LNCaP clone FGC (cell line): ENCODE results near the gene POC1A.

Experiments
- DNase-seq: peaks from one replicate; pipeline ENCODE4 v3.0.0-alpha.2; 2011; ENCODE audit warnings: low read depth
- H3K4me3 ChIP-seq: 2 replicates; pipeline ENCODE4 v1.5.1; 2011; ENCODE audit warnings: mild to moderate bottlenecking, low read depth, low read length, control low read depth
- CTCF ChIP-seq: IDR thresholded peaks from 2 replicates; pipeline ENCODE4 v1.5.1; 2012; ENCODE audit warnings: mild to moderate bottlenecking; ENCODE audit not compliant: control insufficient read depth, insufficient read depth; ENCODE audit errors: extremely low read depth

Gene POC1A

GRCh38 chr3:52106951-52107611, 47.1 kb downstream of the POC1A start:
- no peak overlapping the region for H3K4me3 ChIP-seq
- no peak for TF ChIP-seq CTCF
- DNase-seq, result no peak

GRCh38 chr3:52104684-52105640, 49.3 kb downstream of the POC1A start:
- H3K4me3 ChIP-seq, result no peak overlapping the region
- DNase-seq, result no peak
- no peak for TF ChIP-seq CTCF

GRCh38 chr3:52102934-52103333, 51.3 kb downstream of the POC1A start:
- no peak for DNase-seq
- TF ChIP-seq CTCF, result no peak
- no peak overlapping the region for H3K4me3 ChIP-seq

GRCh38 chr3:52099001-52099401, 55.2 kb downstream of the POC1A start:
- no peak for TF ChIP-seq CTCF
- no peak overlapping the region for H3K4me3 ChIP-seq
- no peak for DNase-seq

GRCh38 chr3:52097851-52098507, 56.2 kb downstream of the POC1A start:
- H3K4me3 ChIP-seq, result no peak overlapping the region
- TF ChIP-seq CTCF, result no peak
- DNase-seq, result no peak

- no peak overlapping the region for H3K4me3 ChIP-seq
- TF ChIP-seq CTCF, result no peak
- no peak for DNase-seq
These were observed 58.0 kb downstream of the POC1A start for GRCh38 chr3:52095990-52096775.
